GM18870 (cell line): ENCODE results near the gene RETSAT.

Experiments
- ATAC-seq: cut with Tn5 transposase; IDR thresholded peaks from one replicate; pipeline ENCODE4 v1.9.1; 2021; ENCODE audit warnings: moderate library complexity; ENCODE audit not compliant: unreplicated experiment

The RETSAT gene

DNA sequence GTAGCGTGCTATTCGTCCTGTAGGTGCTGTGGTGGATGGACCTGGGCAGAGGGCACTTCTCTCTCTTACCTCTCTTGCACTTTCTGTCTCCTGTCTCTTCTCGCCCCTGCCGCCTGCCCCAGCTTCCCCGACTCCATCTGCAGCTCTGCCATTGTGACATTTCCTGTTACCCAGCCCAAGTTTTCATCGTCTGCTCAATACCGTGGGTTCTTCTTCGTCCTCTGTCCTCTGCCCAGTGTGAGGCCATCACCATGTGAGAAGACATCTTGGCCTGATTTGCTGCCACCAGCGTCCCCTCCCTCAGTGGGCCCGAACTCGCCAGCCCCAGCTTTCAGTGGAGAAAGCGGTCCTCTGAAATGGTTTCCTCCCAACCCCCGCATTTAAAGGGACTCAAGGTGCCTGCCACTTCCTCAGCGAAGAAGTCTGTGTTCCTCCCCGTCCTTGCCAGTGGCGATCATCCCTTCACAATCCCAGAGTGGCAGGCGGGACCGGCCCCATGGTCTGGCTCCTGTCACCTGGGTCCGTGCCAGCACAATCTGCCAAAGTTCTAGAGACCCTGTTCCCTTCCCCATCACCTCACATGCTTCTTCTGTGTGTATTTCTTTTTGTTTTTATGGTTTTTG is 44.5 kb downstream of the RETSAT start:
- ATAC-seq = no peak

DNA sequence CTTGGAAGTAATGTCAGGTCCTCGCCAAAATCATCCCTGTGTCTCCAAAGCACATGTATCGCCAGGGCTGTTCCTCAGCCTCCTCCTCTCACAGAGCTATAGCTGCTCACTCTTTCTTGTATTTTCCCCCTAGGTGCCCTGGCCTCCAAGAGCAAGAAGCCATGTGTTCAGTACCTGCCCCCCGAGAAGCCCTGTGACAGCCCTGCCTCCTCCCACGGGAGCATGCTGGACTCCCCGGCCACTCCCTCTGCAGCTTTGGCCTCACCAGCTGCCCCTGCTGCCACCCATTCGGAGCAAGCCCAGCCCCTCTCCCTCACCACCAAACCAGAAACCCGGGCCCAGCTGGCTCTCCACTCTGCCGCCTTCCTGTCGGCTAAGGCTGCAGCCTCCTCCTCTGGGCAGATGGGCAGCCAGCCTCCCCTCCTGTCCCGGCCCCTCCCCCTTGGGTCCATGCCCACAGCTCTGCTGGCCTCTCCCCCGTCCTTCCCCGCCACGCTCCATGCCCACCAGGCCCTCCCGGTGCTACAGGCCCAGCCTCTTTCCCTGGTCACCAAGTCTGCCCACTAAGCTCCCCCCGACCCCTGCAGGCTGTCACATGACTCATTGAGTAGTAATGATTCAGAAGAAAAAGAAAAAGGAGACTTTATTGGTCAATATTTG is 45.3 kb downstream of the RETSAT start:
- ATAC-seq = no peak

DNA sequence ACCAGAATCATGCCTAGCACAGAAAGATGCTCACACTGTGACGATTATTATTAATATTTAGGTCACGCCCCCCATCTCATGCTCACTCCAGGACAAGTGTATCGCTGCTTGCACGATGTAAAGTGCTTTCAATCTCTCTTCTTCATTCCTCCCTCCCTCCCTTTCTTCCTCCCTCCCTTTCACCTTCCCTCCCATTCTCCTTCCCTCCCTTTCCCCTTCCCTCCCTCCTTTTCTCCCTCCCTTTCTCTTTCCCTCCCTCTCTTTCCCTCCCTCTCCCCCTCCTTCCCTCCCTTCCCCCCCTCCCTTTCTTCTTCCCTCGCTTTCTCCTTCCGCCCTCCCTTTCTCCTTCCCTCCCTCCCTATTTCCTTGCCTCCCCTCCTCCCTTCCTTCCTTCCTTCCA is 46.1 kb downstream of the RETSAT start:
- ATAC-seq = no peak

DNA sequence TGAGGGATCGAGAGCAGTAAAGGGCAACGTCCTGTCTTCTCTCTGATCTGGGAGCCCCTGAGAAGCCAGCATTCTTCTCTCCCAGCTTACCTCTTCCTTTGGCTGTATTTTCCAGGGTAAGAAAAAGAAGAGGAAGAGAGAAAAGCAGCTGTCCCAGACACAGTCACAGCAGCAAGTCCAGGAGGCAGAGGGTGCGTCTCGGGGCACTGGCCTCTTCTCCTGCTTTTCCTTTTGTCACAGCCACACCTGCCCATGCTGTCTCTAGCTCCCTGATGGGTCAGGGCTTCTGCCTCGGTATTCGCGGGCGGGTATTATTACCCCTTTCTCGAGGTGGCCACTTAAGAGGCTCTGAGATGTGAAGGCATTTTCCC is 46.8 kb downstream of the RETSAT start:
- no peak for ATAC-seq

DNA sequence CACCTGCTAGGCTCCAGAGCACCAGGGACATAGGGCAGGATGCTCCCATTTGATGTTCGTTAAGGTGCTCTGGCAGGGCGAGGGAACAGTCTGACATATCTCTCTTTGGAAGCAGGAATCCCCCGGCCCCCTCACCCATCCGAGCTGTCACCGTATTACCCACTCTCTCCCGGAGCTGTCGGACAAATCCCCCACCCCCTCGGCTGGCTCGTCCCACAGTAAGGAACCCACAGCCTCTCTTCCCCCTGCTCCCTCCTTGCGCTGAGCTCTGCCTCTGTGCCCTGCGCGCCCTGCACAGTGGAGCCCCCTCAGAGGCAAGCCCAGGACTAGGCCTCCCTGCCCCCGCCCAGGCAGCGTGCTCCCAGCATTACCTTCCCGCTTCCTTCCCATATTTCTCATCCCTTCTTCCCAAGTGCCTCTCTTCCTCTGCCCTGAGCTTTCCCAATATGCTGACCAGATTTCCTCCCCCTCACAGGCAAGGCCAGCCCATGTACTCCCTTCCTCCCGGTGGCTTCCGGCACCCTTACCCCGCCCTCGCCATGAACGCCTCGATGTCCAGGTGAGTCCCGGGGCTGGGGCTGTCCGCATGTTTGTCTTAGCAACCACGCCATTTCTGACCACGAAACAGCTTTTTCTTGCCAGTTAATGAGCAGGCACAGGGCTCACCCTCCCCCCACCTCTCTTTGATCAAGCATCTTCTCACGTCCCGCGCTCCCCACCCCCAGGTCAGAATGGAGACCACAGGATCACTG is 50.4 kb downstream of the RETSAT start:
- no peak for ATAC-seq

DNA sequence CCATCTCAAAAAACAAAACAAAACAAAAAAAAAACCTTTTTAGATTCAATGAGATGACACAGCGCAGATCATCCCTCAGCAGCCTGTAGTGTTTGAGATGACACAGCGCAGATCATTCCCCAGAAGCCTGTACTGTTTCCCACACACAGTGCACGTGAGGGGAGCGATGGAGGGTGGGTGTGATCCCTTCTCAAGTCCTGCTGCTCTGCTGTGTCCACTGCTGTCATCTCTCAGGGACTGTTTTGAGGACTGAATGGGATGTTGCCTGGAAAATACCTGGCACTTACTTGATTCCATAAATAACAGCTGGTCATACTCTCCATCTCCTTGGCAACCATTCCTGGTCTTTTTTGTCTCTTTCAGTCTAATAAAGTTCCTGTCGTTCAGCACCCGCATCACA is 52.2 kb downstream of the RETSAT start:
- no peak for ATAC-seq
